GM12873 (cell line): ENCODE measurements around the gene CRABP1.

Experiments used
- CTCF ChIP-seq: IDR thresholded peaks from 2 replicates; pipeline ENCODE4 v1.5.1; 2012; ENCODE audit warnings: low read depth, mild to moderate bottlenecking, moderate library complexity, low read length, control low read depth; ENCODE audit not compliant: insufficient read depth; ENCODE audit errors: missing control alignments

CRABP1 gene

GRCh38 chr15:78302579-78303312 lies 37.4 kb upstream of the CRABP1 start:
- no peak for TF ChIP-seq CTCF

- TF ChIP-seq CTCF, result no peak
Observed at GRCh38 chr15:78304216-78305066, 35.7 kb upstream of the CRABP1 start.

GRCh38 chr15:78306176-78306774 lies 33.9 kb upstream of the CRABP1 start:
- no peak for TF ChIP-seq CTCF

GRCh38 chr15:78307976-78308375 lies 32.2 kb upstream of the CRABP1 start:
- no peak for TF ChIP-seq CTCF

- peak; percentile 94 for TF ChIP-seq CTCF
Observed at GRCh38 chr15:78308422-78309032, 31.6 kb upstream of the CRABP1 start.

GRCh38 chr15:78311292-78311691 lies 28.9 kb upstream of the CRABP1 start:
- no peak for TF ChIP-seq CTCF

- no peak for TF ChIP-seq CTCF
Observed at GRCh38 chr15:78312536-78312935, 27.6 kb upstream of the CRABP1 start.
